Renal pelvis (tissue), 4 donors: ENCODE data around the gene ZSCAN30. TPM values are rescaled to one million over a fixed set of nuclear protein-coding genes. Genes with fewer than 3 reads are reported as not detected.
A peak's percentile ranks its signal among the peaks of the same experiment; 100 is the strongest.
"Not testable (repeated sequence)": the region's sequence is repeated elsewhere in the genome, so short reads cannot be mapped to it uniquely, and the experiment has no call there.

ENCODE experiments used
- DNase-seq: peaks from one replicate; pipeline ENCODE4 v3.0.0-alpha.2; 2013
- polyA plus RNA-seq, 3 donors: library from polyadenylated mRNA; unstranded; fragments of 120-200 nt; gene quantifications; one replicate each; pipeline ENCODE4 v1.2.1, GENCODE V29; 2013; ENCODE audit not compliant: insufficient read length in 3 of 3

Gene ZSCAN30
- polyA plus RNA-seq, 3 donors, result 31.2 to 63.7 (median 60.3) TPM

DNA sequence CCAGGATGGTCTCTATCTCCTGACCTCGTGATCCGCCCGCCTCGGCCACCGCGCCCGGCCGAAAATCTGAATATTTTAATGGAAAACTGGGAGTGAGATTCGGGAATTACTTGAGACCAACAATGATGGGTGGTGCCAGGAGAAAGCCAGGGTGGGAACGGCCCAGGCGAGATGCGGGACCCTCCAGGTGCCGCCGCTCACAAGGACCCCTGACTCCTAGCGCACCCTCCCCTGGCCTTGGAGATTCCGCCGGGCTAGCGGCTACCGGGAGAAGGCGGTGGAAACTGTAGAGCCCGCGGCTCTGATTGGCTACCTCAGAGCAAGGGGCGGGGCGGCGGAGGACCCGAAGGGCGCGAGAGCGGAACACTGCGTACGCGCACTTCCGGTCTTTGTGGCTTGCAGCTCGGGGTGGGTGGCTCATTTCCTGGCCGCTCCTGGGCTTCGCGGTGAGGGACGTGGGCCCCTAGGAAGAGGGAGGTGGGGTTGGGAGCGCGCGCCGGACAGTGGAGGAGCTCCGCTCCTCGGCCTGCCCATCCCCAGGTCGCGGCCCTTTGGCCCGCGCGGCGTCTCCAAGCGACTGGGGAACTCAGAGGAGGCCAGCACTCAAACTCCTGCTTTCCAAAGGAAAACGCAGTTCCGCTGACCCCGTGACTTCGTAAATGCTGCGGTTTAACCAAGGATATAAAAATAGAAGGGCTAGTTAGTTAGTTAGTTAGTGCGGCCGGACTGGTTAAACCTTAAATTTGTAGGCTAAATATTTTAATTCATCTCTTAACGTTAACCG is 49.2 kb downstream of the ZSCAN30 start, which contains the start of gene ZNF397:
Gene ZNF397 (plus strand): TSS at position 371 of the 784 bp plus-strand sequence. CDS start 1,437 bp downstream, outside the sequence.
- peak; percentile 97 for DNase-seq

DNA sequence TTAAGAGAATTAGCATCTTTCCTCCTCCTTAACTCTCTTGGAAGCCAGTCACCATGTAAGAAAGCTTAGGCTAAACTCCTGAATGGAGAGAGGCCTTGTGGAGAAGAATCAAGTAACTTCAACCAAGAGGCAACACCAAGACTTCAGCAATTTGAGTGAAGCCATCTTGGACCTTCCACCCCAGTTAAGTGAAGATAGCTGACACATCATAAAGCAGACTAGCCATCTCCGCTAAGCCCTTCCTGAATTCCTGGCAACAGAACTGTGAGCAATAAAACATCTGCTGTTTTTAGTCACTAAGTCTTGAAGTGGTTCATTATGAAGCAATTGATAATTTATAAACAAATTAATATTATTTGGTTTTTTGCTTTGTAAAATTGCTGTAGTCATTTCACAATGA is 50.7 kb downstream of the ZSCAN30 start:
- DNase-seq, result no peak

DNA sequence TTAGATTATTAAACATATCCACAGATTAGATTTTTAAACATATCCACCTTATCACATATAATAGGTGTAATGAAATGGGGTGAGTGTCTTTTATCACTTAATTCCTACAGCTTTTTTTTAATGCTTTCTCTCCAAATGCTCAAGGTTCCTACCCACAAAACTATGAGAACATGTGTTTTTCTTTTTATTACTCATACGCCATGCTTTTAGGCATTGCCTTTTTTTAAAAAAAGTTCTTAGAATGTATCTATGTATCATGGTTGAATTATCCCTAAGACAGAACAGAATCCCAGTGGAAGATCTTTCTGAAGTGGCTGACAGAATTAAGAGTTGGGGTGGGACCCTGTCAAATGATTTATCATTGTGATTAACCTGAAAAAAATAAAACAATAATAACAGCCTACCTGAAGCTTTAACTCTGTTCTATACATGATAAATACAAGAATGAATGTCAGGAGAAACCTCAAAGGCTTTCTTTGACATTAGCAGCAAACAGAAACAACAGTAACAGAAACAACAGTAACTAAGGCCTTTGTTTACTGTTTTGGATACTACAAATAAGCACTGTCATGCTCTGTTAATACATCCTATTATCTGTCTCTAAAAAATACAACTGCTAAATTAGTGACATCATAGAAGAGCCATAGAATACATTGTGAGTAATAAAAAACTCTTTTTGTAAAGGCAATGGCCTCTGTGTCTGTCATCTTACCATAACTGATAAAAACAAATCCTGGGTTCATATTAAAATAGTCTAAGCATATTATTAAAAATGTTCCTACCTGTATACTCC is 53.3 kb downstream of the ZSCAN30 start:
- DNase-seq, result no peak

DNA sequence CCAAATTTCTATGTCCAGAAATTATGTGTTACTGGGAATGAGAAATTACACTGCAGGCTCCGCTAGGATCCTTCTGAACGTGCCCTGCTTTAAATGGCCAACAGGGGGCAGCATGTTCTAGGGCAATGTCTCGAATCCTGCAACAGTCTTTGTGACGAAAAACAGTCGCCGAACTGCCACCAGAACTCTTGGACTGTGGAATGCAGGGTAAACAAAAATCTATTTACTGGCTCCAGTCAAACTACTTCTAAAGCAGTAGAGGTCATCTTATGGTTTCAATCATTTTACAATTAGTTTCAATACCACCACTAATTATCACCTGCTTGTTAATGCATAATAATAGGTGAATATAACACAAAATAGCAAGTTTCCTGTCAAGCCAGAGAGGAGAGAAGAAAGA is 59.0 kb downstream of the ZSCAN30 start:
- peak; percentile 81 for DNase-seq

GRCh38 chr18:35227254-35227653 is 62.8 kb downstream of the ZSCAN30 start:
- DNase-seq, result no peak

DNA sequence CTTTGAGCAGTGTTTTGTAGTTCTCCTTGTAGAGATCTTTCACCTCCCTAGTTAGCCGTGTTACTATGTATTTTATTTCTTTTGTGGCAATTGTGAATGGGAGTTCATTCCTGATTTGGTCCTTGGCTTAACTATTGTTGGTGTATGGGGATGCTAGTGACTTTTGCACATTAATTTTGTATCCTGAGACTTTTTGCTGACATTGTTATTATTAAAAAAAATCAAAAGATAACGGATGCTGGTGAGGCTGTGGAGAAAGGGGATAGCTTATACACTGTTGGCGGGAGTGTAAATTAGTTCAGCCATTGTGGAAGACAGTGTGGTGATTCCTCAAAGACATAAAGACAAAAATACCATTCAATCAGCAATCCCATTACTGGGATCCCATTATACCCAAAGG is 66.2 kb downstream of the ZSCAN30 start:
- DNase-seq, result no peak

DNA sequence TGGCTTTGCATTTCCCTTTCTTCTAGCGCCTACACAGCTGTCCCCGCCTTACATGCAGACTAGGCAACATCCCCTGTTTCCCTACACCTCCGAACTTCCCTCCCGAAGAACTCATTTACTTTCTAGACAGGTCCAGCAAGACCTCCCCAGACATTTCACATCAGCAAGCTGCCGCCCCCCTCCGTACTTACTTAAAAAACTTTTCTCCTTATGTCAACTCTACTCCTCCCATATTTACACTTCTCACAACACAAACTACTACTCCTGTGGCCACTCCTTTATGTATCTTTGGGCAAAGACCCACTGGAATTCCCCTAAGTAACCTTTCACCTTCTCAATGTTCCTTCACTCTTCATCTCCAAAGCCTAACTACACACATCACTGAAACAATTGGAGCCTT is 69.6 kb downstream of the ZSCAN30 start:
- DNase-seq, result no peak

- not testable (repeated sequence) for DNase-seq
Observed at GRCh38 chr18:35219331-35219730, 70.7 kb downstream of the ZSCAN30 start.

GRCh38 chr18:35216611-35217010 is 73.4 kb downstream of the ZSCAN30 start:
- DNase-seq, result not testable (repeated sequence)

GRCh38 chr18:35215026-35215425 is 75.0 kb downstream of the ZSCAN30 start:
- no peak for DNase-seq

- DNase-seq, result not testable (repeated sequence)
Observed at GRCh38 chr18:35205746-35206458, 84.1 kb downstream of the ZSCAN30 start.

DNA sequence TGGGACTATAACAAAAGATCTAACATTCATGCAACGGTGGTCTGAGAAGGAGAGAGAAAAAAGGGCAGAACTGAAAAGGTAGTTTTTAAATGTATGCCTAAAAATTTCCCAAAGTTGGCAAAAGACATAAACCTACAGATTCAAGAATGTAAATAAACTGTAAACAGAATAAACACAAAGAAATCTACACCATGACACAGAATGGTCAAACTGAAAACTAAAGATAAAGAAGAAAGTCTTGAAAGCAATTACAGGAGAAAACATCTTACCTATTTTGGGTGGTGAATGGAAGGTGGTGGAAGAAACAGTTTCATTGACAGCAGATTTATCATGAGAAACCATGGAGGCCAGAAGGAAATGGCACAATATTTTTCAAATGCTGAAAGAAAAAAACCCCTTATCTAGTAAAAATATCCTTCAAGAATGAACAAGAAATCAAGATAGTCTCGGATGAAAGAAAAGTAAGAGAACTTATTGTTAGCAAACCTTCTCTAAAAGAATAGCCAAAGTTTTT is 84.8 kb downstream of the ZSCAN30 start:
- no peak for DNase-seq

DNA sequence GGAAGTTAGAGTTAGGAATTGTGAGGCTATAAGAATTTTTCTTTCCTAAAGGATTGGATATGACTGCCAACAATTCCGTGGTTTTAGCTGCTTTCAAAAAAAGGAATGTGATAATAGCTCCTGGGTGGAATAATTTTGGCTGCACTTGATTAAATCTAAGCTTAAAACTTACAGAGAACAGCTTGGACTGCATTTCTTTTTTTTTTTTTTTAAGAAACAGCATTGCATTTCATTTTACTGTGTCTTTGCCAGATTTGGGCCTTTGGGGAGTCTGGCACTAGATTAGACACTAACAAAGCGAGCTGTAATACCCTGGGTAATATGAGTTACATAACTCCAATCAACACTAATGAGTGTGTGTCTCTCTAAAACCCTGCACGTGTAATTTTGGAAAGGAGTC is 87.0 kb downstream of the ZSCAN30 start:
- DNase-seq, result peak; percentile 9

- DNase-seq, result no peak
Observed at GRCh38 chr18:35201256-35201931, 88.6 kb downstream of the ZSCAN30 start.

Other genes with a start within 250 kb of the ZSCAN30 start
- gene MAPRE2, start 248.8 kb downstream of the ZSCAN30 start, polyA plus RNA-seq, result 10 to 100 TPM; 23.7 to 27.7 (median 25.7) TPM
- 10 to 100 TPM; 48.3 to 84.2 (median 71.6) TPM for gene ZNF397, start 49.2 kb downstream of the ZSCAN30 start, polyA plus RNA-seq
- gene ZNF24, start 54.2 kb upstream of the ZSCAN30 start, polyA plus RNA-seq, result 10 to 100 TPM; 68.6 to 77.8 (median 74.9) TPM
- gene ZNF396, start 87.1 kb upstream of the ZSCAN30 start, polyA plus RNA-seq, result 1 to 10 TPM; 5.3 to 6.5 (median 6.2) TPM
- 10 to 100 TPM; 23.1 to 36.9 (median 28.9) TPM for gene INO80C, start 207.7 kb upstream of the ZSCAN30 start, polyA plus RNA-seq